ENCODE results near the gene NCAN.

The NCAN gene

GRCh38 chr19:19262190-19263057 lies 50.7 kb downstream of the NCAN start:
- DNase-seq: no peak

GRCh38 chr19:19263886-19264487 lies 52.2 kb downstream of the NCAN start:
- DNase-seq: no peak

GRCh38 chr19:19267305-19267704 lies 55.5 kb downstream of the NCAN start:
- DNase-seq: no peak

- no peak for DNase-seq
Observed at GRCh38 chr19:19268453-19269385, 57.0 kb downstream of the NCAN start.

GRCh38 chr19:19269952-19270694 lies 58.4 kb downstream of the NCAN start:
- no peak for DNase-seq

GRCh38 chr19:19270749-19271571 lies 59.2 kb downstream of the NCAN start:
- DNase-seq: no peak

GRCh38 chr19:19271828-19272599 lies 60.3 kb downstream of the NCAN start:
- DNase-seq: no peak

GRCh38 chr19:19274146-19274545 lies 62.4 kb downstream of the NCAN start:
- DNase-seq: peak; percentile 59

GRCh38 chr19:19274716-19275565 lies 63.2 kb downstream of the NCAN start:
- no peak for DNase-seq

- DNase-seq: no peak
Observed at GRCh38 chr19:19276386-19276785, 64.6 kb downstream of the NCAN start.

- DNase-seq: no peak
Observed at GRCh38 chr19:19276851-19277250, 65.1 kb downstream of the NCAN start.

GRCh38 chr19:19278315-19278714 lies 66.6 kb downstream of the NCAN start:
- no peak for DNase-seq

GRCh38 chr19:19279062-19279612 lies 67.4 kb downstream of the NCAN start:
- DNase-seq: no peak

- no peak for DNase-seq
Observed at GRCh38 chr19:19279853-19280252, 68.1 kb downstream of the NCAN start.

- DNase-seq: no peak
Observed at GRCh38 chr19:19280561-19280960, 68.8 kb downstream of the NCAN start.

- DNase-seq: no peak
Observed at GRCh38 chr19:19285686-19286085, 73.9 kb downstream of the NCAN start.

GRCh38 chr19:19292607-19293006 lies 80.8 kb downstream of the NCAN start:
- no peak for DNase-seq

- DNase-seq: no peak
Observed at GRCh38 chr19:19294914-19295313, 83.2 kb downstream of the NCAN start.

GRCh38 chr19:19296953-19297689 lies 85.4 kb downstream of the NCAN start:
- no peak for DNase-seq

Measured in right hindlimb (tissue), 1 donor.